Measurements from ENCODE around the gene CMTM4. TPM values are rescaled to one million over a fixed set of nuclear protein-coding genes. Genes with fewer than 3 reads are reported as not detected.
"Not testable (repeated sequence)": the region's sequence is repeated elsewhere in the genome, so short reads cannot be mapped to it uniquely, and the experiment has no call there.

Gene CMTM4
- total and polyA plus RNA-seq, 8 donors: 14.9 to 43.5 (median 36.5) TPM

DNA sequence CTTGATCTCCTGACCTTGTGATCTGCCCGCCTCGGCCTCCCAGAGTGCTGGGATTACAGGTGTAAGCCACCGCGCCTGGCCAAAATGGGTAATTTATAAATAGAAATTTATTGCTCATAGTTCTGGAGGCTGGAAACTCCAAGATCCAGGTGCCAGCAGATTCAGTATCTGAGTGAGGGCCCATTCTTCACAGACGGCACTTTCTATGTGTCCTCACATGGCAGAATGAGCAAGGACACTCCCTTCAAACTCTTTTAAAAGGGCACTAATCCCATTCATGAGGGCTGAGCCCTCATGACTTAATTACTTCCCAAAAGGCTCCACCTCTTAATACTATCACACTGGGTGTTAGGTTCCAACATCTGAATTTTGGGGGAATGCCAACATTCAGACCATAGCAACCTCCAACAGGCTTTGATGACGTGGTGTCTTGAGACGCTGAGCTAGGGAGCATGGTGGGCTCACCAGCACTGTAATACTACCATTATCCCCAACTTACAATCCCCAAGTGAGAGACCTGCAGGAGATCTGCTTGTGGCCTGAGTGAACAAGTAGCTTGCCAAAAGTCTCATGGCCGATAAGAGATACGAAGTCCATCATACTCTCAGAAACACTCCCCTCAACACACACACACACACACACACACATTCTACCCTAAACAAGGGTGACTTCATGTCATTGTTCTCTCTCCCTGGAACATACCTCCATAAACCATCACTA lies 8.5 kb downstream of the CMTM4 start:
- Histone ChIP-seq H3K4me1 (no peaks in the 10 kb centered on the region), H3K36me3 (no peaks in the 10 kb centered on the region), H3K4me3 (no peak overlapping the region), H3K27ac (no peak overlapping the region), H3K9me3 (no peaks in the 10 kb centered on the region), H3K27me3 (no peaks in the 10 kb centered on the region)
- TF ChIP-seq, protein P1, sequence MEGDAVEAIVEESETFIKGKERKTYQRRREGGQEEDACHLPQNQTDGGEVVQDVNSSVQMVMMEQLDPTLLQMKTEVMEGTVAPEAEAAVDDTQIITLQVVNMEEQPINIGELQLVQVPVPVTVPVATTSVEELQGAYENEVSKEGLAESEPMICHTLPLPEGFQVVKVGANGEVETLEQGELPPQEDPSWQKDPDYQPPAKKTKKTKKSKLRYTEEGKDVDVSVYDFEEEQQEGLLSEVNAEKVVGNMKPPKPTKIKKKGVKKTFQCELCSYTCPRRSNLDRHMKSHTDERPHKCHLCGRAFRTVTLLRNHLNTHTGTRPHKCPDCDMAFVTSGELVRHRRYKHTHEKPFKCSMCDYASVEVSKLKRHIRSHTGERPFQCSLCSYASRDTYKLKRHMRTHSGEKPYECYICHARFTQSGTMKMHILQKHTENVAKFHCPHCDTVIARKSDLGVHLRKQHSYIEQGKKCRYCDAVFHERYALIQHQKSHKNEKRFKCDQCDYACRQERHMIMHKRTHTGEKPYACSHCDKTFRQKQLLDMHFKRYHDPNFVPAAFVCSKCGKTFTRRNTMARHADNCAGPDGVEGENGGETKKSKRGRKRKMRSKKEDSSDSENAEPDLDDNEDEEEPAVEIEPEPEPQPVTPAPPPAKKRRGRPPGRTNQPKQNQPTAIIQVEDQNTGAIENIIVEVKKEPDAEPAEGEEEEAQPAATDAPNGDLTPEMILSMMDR (IDR thresholded peaks at IDR 0.05): no peak
- no peak for DNase-seq
- FAIRE-seq: no peak
- 77 to 86% methylated on average over 9 of the region's 9 CpGs for WGBS, 2 donors
- peak in 1 of 4 donors; percentile 41 for ATAC-seq
- intact Hi-C loops (cut with DNase I): no loop called here

DNA sequence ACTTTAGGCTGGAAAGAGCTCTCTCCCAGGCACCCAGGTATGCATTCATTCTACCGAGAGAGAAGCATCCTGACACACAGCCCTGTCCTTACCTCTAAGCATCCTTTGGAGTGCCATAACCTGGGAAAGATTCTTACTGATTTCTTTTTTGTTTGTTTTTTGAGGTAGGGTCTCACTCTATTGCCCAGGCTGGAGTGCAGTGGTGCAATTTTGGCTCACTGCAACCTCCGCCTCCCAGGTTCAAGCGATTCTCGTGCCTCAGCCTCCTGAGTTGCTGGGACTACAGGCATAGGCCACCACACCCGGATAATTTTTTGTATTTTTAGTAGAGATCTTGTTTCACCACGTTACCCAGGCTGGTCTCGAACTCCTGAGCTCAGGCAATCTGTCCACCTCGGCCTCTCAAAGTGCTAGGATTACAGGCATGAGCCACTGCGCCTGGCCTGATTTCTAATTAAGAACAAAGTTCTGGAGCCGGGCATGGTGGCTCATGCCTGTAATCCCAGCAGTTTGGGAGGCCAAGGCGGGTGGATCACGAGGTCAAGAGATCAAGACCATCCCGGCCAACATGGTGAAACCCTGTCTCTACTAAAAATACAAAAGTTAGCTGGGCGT lies 10.9 kb downstream of the CMTM4 start:
- FAIRE-seq; H3K27me3 ChIP-seq; H3K9me3 ChIP-seq; H3K4me3 ChIP-seq; H3K4me1 ChIP-seq; intact Hi-C loops (cut with DNase I); ATAC-seq; DNase-seq; H3K27ac ChIP-seq; H3K36me3 ChIP-seq: not testable (repeated sequence)
- 93 to 96% methylated on average over 14 of the region's 14 CpGs for WGBS, 2 donors

DNA sequence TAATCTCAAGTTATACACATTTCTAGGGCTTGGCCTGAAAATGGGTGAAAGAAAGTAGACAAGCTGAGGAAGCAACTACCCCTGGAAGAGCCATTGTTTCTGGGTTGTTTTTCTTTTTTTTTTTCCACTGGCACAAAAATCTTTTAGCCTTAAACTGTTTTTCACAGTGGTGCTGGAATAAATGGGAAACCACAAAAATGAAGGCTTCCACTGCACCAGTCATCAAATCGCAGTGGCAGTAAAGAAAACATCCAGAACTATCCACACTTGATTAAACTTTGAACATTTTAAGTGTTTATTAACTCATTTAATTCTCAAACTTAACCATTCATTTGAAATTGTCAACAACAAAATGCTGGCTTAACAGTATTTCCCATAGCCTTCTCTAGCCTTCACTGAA lies 14.3 kb downstream of the CMTM4 start:
- Histone ChIP-seq H3K27me3 (no peaks in the 10 kb centered on the region), H3K9me3 (no peaks in the 10 kb centered on the region), H3K4me1 (no peaks in the 10 kb centered on the region), H3K36me3 (no peaks in the 10 kb centered on the region), H3K27ac (no peak overlapping the region), H3K4me3 (no peak overlapping the region)
- DNase-seq: no peak
- TF ChIP-seq, protein P1 (IDR thresholded peaks at IDR 0.05): no peak
- intact Hi-C loops (cut with DNase I): no loop called here
- no peak for ATAC-seq
- 81 to 88% methylated on average over 1 of the region's 1 CpG for WGBS, 2 donors
- no peak for FAIRE-seq

DNA sequence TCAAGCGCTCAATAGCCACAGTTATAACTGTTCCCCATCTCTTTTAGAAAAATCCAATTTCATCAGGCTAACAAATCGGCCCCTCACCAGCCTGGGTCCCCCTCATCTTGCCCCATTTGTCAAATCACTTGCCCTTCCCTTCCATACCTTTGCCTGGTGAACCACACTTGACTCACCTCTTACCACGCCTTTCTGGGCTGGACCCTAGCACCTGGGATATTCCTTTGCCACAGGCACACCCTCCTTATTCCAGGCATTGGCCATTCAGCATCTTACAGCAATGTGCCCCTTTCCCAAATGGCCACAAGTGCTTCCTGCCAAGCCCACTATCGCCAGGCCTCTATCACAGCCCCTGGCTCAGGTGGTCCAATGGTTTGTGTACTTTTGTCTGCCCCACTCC lies 14.9 kb downstream of the CMTM4 start:
- Histone ChIP-seq H3K27ac (no peak overlapping the region), H3K9me3 (no peaks in the 10 kb centered on the region), H3K4me1 (no peaks in the 10 kb centered on the region), H3K4me3 (no peak overlapping the region), H3K36me3 (no peaks in the 10 kb centered on the region), H3K27me3 (no peaks in the 10 kb centered on the region)
- TF ChIP-seq, protein P1 (IDR thresholded peaks at IDR 0.05): no peak
- ATAC-seq: no peak
- no peak for DNase-seq
- intact Hi-C loops (cut with DNase I): no loop called here
- no peak for FAIRE-seq
- WGBS, 2 donors: 96 to 98% methylated on average over 4 of the region's 4 CpGs

DNA sequence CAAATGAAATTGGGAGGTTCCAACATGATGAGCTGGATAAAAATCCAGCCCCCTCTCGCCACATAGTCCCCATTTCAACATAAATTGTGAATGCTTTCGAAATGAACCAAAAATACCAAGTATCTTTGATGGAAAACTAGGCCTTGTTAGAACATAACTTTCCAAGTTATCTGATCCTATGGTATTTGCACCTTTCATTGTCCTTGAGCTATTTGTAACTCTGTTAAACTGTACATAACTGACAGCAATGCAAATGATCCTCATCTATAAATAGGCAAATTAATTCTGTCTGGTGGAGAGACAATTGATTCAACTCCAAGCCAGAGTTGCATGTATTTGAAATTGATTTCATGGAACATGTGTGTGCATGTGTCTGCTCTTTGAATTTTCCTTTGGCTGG lies 18.2 kb downstream of the CMTM4 start:
- intact Hi-C loops (cut with DNase I): no loop called here
- DNase-seq (no peak), FAIRE-seq (no peak), ATAC-seq (no peak)
- TF ChIP-seq, protein P1 (IDR thresholded peaks at IDR 0.05): no peak
- Histone ChIP-seq H3K27ac (no peak overlapping the region), H3K9me3 (no peaks in the 10 kb centered on the region), H3K4me3 (no peak overlapping the region), H3K36me3 (no peaks in the 10 kb centered on the region), H3K27me3 (no peaks in the 10 kb centered on the region), H3K4me1 (no peaks in the 10 kb centered on the region)
- WGBS, 2 donors: 75 to 81% methylated on average over 2 of the region's 2 CpGs

All from pancreas (tissue), 10 donors.